GM12892 (cell line): ENCODE results near the gene ACVR2B.

Source experiments
- POLR2A ChIP-seq: IDR thresholded peaks from 2 replicates; pipeline ENCODE4 v1.6.1; 2011; ENCODE audit warnings: low read depth, low read length, control low read depth
- POLR2AphosphoS5 ChIP-seq: IDR thresholded peaks from 2 replicates; pipeline ENCODE4 v1.6.1; 2011; ENCODE audit warnings: low read depth, low read length, control low read depth

DNA sequence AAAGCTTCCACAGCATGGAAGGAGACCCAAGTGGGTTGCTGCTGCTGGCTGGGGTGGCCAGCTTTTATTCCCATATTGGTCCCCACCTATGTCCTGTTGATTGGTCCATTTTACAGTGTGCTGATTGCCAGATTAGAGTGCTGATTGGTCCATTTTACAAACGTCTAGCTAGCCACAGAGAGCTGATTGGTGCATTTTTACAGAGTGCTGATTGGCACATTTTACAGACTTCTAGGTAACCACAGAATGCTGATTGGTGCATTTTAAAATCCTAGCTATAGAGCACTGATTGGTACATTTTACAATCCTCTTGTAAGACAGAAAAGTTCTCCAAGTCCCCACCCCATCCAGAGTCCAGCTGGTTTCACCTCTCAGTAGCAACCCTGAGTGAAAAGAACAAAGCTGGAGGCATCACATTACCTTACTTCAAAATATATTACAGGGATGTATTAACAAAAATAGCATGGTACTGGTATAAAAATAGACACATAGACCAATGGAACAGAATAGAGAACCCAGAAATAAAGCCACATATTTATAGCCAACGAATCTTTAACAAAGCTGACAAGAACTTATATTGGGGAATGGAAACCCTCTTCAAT lies 7.5 kb upstream of the ACVR2B start:
- no peak for TF ChIP-seq POLR2AphosphoS5
- TF ChIP-seq POLR2A = no peak
